B cell (primary cell): ENCODE measurements around the gene ETV6. TPM values are rescaled to one million over a fixed set of nuclear protein-coding genes. Genes with fewer than 3 reads are reported as not detected.

Experiments
- ATAC-seq: fragments of 200-7000 bp; cut with Tn5 transposase; one replicate; pipeline ENCODE4 v1.10.0; 2021; ENCODE audit warnings: low read depth, mild to moderate bottlenecking, moderate number of reproducible peaks, moderate library complexity
- CTCF ChIA-PET: fragments of 350-600 bp; sonication (Branson Sonifier 250); formaldehyde crosslinking; loops from one replicate; lab custom pipeline; 2021; ENCODE audit warnings: antibody characterized with exemption, inconsistent platforms; lab: Charles Lee
- POLR2A ChIA-PET: fragments of 350-600 bp; sonication (Branson Sonifier 250); formaldehyde crosslinking; loops from one replicate; lab custom pipeline; 2021; ENCODE audit warnings: antibody characterized with exemption; lab: Charles Lee
- DNase-seq: peaks from one replicate; pipeline ENCODE4 v3.0.0; 2013
- H2AFZ ChIP-seq: 2 replicates; pipeline ENCODE4 v1.6.1; 2012; ENCODE audit warnings: mild to moderate bottlenecking, low read depth, low read length; ENCODE audit not compliant: insufficient read depth, poor library complexity, severe bottlenecking
- H3K27ac ChIP-seq, 2 donors: 1 replicate in 1 of 2; 2 replicates in 1 of 2; pipeline ENCODE4 v1.5.1; 2012 to 2013; ENCODE audit warnings: low read length in 2 of 2, mild to moderate bottlenecking in 2 of 2, moderate library complexity in 1 of 2
- H3K27me3 ChIP-seq, 4 experiments: fragments of 200-600 bp in 1 of 4; sonication (generic) in 1 of 4; replicated peaks in 1 of 4; 1 replicate in 2 of 4; 2 replicates in 2 of 4; pipeline versions ENCODE4 v1.6.1 to v1.7.0; 2013 to 2016; ENCODE audit warnings: low read length in 3 of 4, mild to moderate bottlenecking in 2 of 4, mixed read lengths in 1 of 4, moderate library complexity in 1 of 4; ENCODE audit not compliant: insufficient read depth in 4 of 4, control insufficient read depth in 3 of 4; ENCODE audit errors: control extremely low read depth in 1 of 4
- H3K36me3 ChIP-seq, 2 experiments: replicated peaks in 1 of 2; 1 replicate in 1 of 2; 2 replicates in 1 of 2; pipeline versions ENCODE4 v1.6.1 to v1.7.1; 2013; ENCODE audit warnings: low read length in 1 of 2; ENCODE audit not compliant: insufficient read depth in 2 of 2, control insufficient read depth in 1 of 2; ENCODE audit errors: control extremely low read depth in 1 of 2, extremely low read depth in 1 of 2
- H3K4me1 ChIP-seq, 2 donors: fragments of 200-600 bp in 1 of 2; sonication (generic) in 1 of 2; 1 replicate in 1 of 2; 2 replicates in 1 of 2; pipeline versions ENCODE4 v1.5.1 to v1.6.1; 2013 to 2017; ENCODE audit warnings: low read length in 2 of 2; ENCODE audit not compliant: control insufficient read depth in 2 of 2, insufficient read depth in 2 of 2
- H3K4me2 ChIP-seq: replicated peaks from 2 replicates; pipeline ENCODE3; 2012; ENCODE audit warnings: mild to moderate bottlenecking, low read depth, low read length; ENCODE audit not compliant: poor library complexity, severe bottlenecking
- H3K4me3 ChIP-seq, 5 experiments: fragments of 200-600 bp in 1 of 5; sonication (generic) in 1 of 5; 1 replicate in 3 of 5; 2 replicates in 2 of 5; pipeline versions ENCODE4 v1.5.1 to v1.7.0; 2011 to 2016; ENCODE audit warnings: low read length in 4 of 5, mild to moderate bottlenecking in 4 of 5, low read depth in 2 of 5, control low read depth in 1 of 5, moderate library complexity in 1 of 5; ENCODE audit not compliant: insufficient read depth in 1 of 5; ENCODE audit errors: control extremely low read depth in 1 of 5, extremely low read depth in 1 of 5
- H3K79me2 ChIP-seq: fragments of 200-600 bp; sonication (generic); one replicate; pipeline ENCODE4 v1.6.0; 2016; ENCODE audit warnings: low read length; ENCODE audit not compliant: control insufficient read depth, insufficient read depth
- H3K9ac ChIP-seq: fragments of 200-600 bp; sonication (generic); 2 replicates; pipeline ENCODE4 v1.6.1; 2017; ENCODE audit warnings: mild to moderate bottlenecking, low read length, moderate library complexity
- H3K9me3 ChIP-seq, 3 donors: one replicate each; pipeline versions ENCODE4 v1.6.1 to v1.7.1; 2013; ENCODE audit warnings: low read length in 2 of 3; ENCODE audit not compliant: control insufficient read depth in 2 of 3, insufficient read depth in 1 of 3; ENCODE audit errors: control extremely low read depth in 1 of 3
- H4K20me1 ChIP-seq: 2 replicates; pipeline ENCODE4 v1.6.0; 2012; ENCODE audit warnings: mild to moderate bottlenecking, low read length; ENCODE audit not compliant: insufficient read depth, control insufficient read depth, poor library complexity, severe bottlenecking
- H3K27ac Mint-ChIP-seq: one replicate; pipeline ENCODE4 v1.8.0; 2021; ENCODE audit warnings: mixed read lengths
- H3K27me3 Mint-ChIP-seq: one replicate; pipeline ENCODE4 v1.8.0; 2021; ENCODE audit warnings: mixed read lengths
- H3K4me1 Mint-ChIP-seq: one replicate; pipeline ENCODE4 v1.8.0; 2021; ENCODE audit warnings: mixed read lengths
- H3K4me3 Mint-ChIP-seq: one replicate; pipeline ENCODE4 v1.8.0; 2021; ENCODE audit warnings: mixed read lengths
- H3K9me3 Mint-ChIP-seq: one replicate; pipeline ENCODE4 v1.8.0; 2022; ENCODE audit warnings: mixed read lengths; ENCODE audit not compliant: insufficient read depth
- EZH2 ChIP-seq: IDR thresholded peaks from 2 replicates; pipeline ENCODE4 v1.6.1; 2012; ENCODE audit warnings: borderline replicate concordance, low read depth, mild to moderate bottlenecking, moderate library complexity, low read length; ENCODE audit not compliant: insufficient read depth, poor library complexity, severe bottlenecking
- WGBS: methylation state at CpG from one replicate; pipeline ENCODE4 v1.1.5; 2013; ENCODE audit warnings: missing lambda C conversion rate; ENCODE audit not compliant: insufficient coverage; 5-methylcytosine and 5-hydroxymethylcytosine counted together
- intact Hi-C: fragments of 100-400 bp; cut with micrococcal nuclease; formaldehyde crosslinking; loops from one replicate; pipeline ENCODE4 v1.10.0; 2022
- polyA plus RNA-seq: library from polyadenylated mRNA; depleted of rRNA; stranded (reverse); fragments of >200 nt; gene quantifications from 2 replicates; pipeline ENCODE4 v1.2.3, GENCODE V29; 2012
- total RNA-seq, 2 donors: library from RNA; stranded (reverse); fragments of 120-200 nt in 1 of 2; gene quantifications; 1 replicate in 1 of 2; 2 replicates in 1 of 2; pipeline versions ENCODE4 v1.2.3 to v1.2.4, GENCODE V29; 2013 to 2022
- TF ChIP-seq, protein P1 (sequence below): fragments of 200-600 bp; IDR thresholded peaks from one replicate; pipeline ENCODE4 v1.8.0; 2022; ENCODE audit warnings: antibody characterized with exemption, mild to moderate bottlenecking

The ETV6 gene
- total and polyA plus RNA-seq, 2 donors (not counting 1 experiment from before 2014, with no cell fraction given) = 17.4 to 123 TPM

DNA sequence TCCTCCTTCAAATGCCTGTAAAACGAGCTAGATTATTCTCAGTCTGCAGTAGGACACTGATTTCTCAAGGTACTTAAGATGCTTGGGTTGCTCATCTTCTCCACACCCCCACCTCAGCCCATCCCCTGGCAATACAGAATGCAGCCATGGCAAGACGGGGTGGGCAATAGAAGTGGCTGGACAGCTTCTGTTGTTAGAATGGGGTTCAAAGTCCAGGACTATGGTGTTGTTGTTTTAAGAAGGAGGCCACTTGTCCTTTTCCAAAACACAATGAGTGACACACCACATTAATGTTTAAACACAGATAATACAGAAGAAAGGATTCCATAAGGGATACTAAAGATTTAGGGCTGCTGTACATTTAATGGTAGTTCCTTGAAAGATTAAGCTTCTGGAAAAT is 232.4 kb downstream of the ETV6 start:
- WGBS = no CpG with 5 or more reads among the region's 2 CpGs
- Histone ChIP-seq H3K27ac (no peak overlapping the region), H3K4me2 (no peak overlapping the region), H3K4me3 (no peak overlapping the region), H3K36me3 (peaks cover 0 to 71% of the 10 kb centered on the region in 2 experiments), H2AFZ (no peak overlapping the region), H4K20me1 (peaks cover 20% of the 10 kb centered on the region), H3K27me3 (no peaks in the 10 kb centered on the region), H3K9me3 (peaks cover 0 to 7% (median 0%) of the 10 kb centered on the region in 3 donors), H3K79me2 (peaks cover 4% of the 10 kb centered on the region), H3K9ac (no peak overlapping the region), H3K4me1 (no peaks in the 10 kb centered on the region)
- POLR2A ChIA-PET = no interaction called here
- no peaks in the 10 kb centered on the region for H3K9me3 Mint-ChIP-seq
- peaks cover 30% of the 10 kb centered on the region for H3K4me1 Mint-ChIP-seq
- TF ChIP-seq EZH2 = no peak
- TF ChIP-seq, protein P1, sequence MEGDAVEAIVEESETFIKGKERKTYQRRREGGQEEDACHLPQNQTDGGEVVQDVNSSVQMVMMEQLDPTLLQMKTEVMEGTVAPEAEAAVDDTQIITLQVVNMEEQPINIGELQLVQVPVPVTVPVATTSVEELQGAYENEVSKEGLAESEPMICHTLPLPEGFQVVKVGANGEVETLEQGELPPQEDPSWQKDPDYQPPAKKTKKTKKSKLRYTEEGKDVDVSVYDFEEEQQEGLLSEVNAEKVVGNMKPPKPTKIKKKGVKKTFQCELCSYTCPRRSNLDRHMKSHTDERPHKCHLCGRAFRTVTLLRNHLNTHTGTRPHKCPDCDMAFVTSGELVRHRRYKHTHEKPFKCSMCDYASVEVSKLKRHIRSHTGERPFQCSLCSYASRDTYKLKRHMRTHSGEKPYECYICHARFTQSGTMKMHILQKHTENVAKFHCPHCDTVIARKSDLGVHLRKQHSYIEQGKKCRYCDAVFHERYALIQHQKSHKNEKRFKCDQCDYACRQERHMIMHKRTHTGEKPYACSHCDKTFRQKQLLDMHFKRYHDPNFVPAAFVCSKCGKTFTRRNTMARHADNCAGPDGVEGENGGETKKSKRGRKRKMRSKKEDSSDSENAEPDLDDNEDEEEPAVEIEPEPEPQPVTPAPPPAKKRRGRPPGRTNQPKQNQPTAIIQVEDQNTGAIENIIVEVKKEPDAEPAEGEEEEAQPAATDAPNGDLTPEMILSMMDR = no peak
- H3K4me3 Mint-ChIP-seq = no peak overlapping the region
- CTCF ChIA-PET = interaction anchor here (1.1 kb wide), 1 partner anchor 12 kb away, joined by 5 read pairs; no protein-coding TSS in a partner anchor
- H3K27me3 Mint-ChIP-seq = no peaks in the 10 kb centered on the region
- ATAC-seq (no peak), DNase-seq (no peak)
- intact Hi-C loops = no loop called here
- H3K27ac Mint-ChIP-seq = no peak overlapping the region

DNA sequence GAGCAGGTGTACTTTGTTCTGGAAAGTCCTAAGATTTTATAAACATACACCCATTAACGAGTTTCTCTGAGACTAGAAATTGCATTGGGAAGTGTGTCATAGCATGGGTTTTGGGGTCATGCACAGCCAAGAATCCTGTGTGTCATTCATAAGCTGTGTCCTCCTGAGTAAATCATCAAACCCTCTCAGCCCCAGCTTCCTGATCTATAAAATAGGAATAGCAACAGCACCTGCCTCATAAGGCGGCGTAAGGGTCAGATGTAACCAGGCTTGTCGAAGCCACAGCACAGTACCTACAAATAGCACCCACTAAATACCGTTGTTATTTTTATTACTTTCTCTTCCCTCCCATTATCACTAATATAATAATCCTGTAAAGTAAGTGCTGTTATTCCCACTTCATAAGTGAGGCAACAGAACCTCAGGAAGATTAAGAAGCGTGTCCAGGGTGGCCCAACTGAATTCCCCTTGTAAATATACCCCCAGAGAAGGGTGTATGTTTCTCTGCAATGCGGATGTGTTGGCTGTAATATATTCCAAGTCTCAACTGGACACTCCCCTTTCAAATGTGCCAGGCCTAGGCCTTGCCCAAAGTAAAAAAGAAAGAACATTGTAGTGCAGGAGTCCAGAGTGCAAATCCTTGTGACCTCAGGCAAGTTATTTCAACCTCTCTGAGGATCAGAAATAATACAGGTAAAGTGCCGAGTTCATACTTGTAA is 233.0 kb downstream of the ETV6 start:
- Histone ChIP-seq H4K20me1 (peaks cover 15% of the 10 kb centered on the region), H3K36me3 (peaks cover 0 to 75% of the 10 kb centered on the region in 2 experiments), H3K27ac (no peak overlapping the region), H3K79me2 (peaks cover 4% of the 10 kb centered on the region), H3K9ac (no peak overlapping the region), H3K9me3 (peaks cover 0 to 7% (median 0%) of the 10 kb centered on the region in 3 donors), H3K4me2 (no peak overlapping the region), H3K4me1 (no peaks in the 10 kb centered on the region), H3K27me3 (no peaks in the 10 kb centered on the region), H3K4me3 (no peak overlapping the region), H2AFZ (no peak overlapping the region)
- TF ChIP-seq, protein P1 = no peak
- no peak for TF ChIP-seq EZH2
- H3K27me3 Mint-ChIP-seq = no peaks in the 10 kb centered on the region
- H3K4me3 Mint-ChIP-seq = no peak overlapping the region
- ChIA-PET POLR2A (no interaction called here), CTCF (interaction anchor here (1.1 kb wide), 1 partner anchor 12 kb away, joined by 5 read pairs; no protein-coding TSS in a partner anchor)
- H3K9me3 Mint-ChIP-seq = no peaks in the 10 kb centered on the region
- DNase-seq (no peak), ATAC-seq (no peak)
- intact Hi-C loops = no loop called here
- WGBS = no CpG with 5 or more reads among the region's 8 CpGs
- H3K27ac Mint-ChIP-seq = no peak overlapping the region
- H3K4me1 Mint-ChIP-seq = peaks cover 30% of the 10 kb centered on the region
